A172 (cell line): ENCODE measurements around the gene PEAK3. TPM values are rescaled to one million over a fixed set of nuclear protein-coding genes. Genes with fewer than 3 reads are reported as not detected.

Source experiments
- DNase-seq: peaks from one replicate; pipeline ENCODE4 v3.0.0-alpha.2; 2015; ENCODE audit warnings: low spot score
- total RNA-seq: library from RNA; depleted of rRNA; stranded (reverse); fragments of >200 nt; shearing (Covaris generic); gene quantifications from 2 replicates; pipeline ENCODE4 v1.2.3, GENCODE V29; 2014; rRNA removed

Gene PEAK3
- total RNA-seq, result 0.22 and 1.7 TPM in 2 replicates

GRCh38 chr19:2282062-2282861 lies at the start of gene PEAK3:
Gene PEAK3 (minus strand): TSS chr19:2282175. CDS start chr19:2280931, 1,244 bp downstream.
- DNase-seq, result peak; percentile 78

GRCh38 chr19:2330632-2331284 lies 48.8 kb upstream of the PEAK3 start:
- no peak for DNase-seq

GRCh38 chr19:2330255-2330631 lies 48.3 kb upstream of the PEAK3 start:
- no peak for DNase-seq

- DNase-seq, result no peak
Measured at GRCh38 chr19:2329501-2329916, 47.5 kb upstream of the PEAK3 start.

GRCh38 chr19:2329149-2329478 lies 47.1 kb upstream of the PEAK3 start:
- no peak for DNase-seq

GRCh38 chr19:2328401-2329148 lies 46.6 kb upstream of the PEAK3 start, which contains the start of the genes LSM7 and SPPL2B:
Gene LSM7 (minus strand): TSS chr19:2328586. CDS start chr19:2328566, 20 bp downstream.
Gene SPPL2B (plus strand): TSS chr19:2328684. CDS start chr19:2328710, 26 bp downstream.
- DNase-seq, result peak; percentile 79

GRCh38 chr19:2327773-2328400 lies 45.9 kb upstream of the PEAK3 start:
- DNase-seq, result peak; percentile 69

GRCh38 chr19:2326699-2327360 lies 44.9 kb upstream of the PEAK3 start:
- no peak for DNase-seq

- DNase-seq, result no peak
Measured at GRCh38 chr19:2325281-2326046, 43.5 kb upstream of the PEAK3 start.

GRCh38 chr19:2324220-2324948 lies 42.4 kb upstream of the PEAK3 start:
- DNase-seq, result no peak

GRCh38 chr19:2323707-2324106 lies 41.7 kb upstream of the PEAK3 start:
- no peak for DNase-seq

GRCh38 chr19:2321565-2322283 lies 39.7 kb upstream of the PEAK3 start:
- DNase-seq, result no peak

- no peak for DNase-seq
Measured at GRCh38 chr19:2320939-2321338, 39.0 kb upstream of the PEAK3 start.

GRCh38 chr19:2320049-2320448 lies 38.1 kb upstream of the PEAK3 start:
- DNase-seq, result no peak

GRCh38 chr19:2319551-2319950 lies 37.6 kb upstream of the PEAK3 start:
- DNase-seq, result no peak

GRCh38 chr19:2318923-2319322 lies 36.9 kb upstream of the PEAK3 start:
- no peak for DNase-seq

- DNase-seq, result no peak
Measured at GRCh38 chr19:2317756-2318155, 35.8 kb upstream of the PEAK3 start.

- no peak for DNase-seq
Measured at GRCh38 chr19:2317300-2317699, 35.3 kb upstream of the PEAK3 start.

- no peak for DNase-seq
Measured at GRCh38 chr19:2315818-2316353, 33.9 kb upstream of the PEAK3 start.
